HEK293 (cell line): ENCODE results near the gene GAS7.

Experiments used
- CTCF ChIA-PET: fragments of 350-600 bp; formaldehyde crosslinking; extraction: SDS; loops from one replicate; lab custom pipeline; 2021; ENCODE audit warnings: antibody characterized with exemption; lab: Yijun Ruan, JAX
- POLR2A ChIA-PET: fragments of 300-600 bp; formaldehyde crosslinking; extraction: SDS; loops from one replicate; lab custom pipeline; 2020; ENCODE audit warnings: antibody characterized with exemption, inconsistent platforms; lab: Yijun Ruan, JAX
- H3K27ac ChIP-seq: fragments of 200-500 bp; sonication (Bioruptor generic); 2 replicates; pipeline ENCODE4 v1.5.1; 2014; ENCODE audit warnings: low read depth, low read length, control low read depth, inconsistent platforms; ENCODE audit errors: extremely low read depth
- H3K36me3 ChIP-seq, 2 experiments: fragments of 200-500 bp in 1 of 2; sonication (Bioruptor generic) in 1 of 2; 1 replicate in 1 of 2; 2 replicates in 1 of 2; pipeline ENCODE4 v1.5.1; 2014 to 2017; ENCODE audit warnings: inconsistent platforms in 2 of 2, low read length in 2 of 2; ENCODE audit not compliant: control insufficient read depth in 2 of 2, insufficient read depth in 1 of 2
- H3K4me1 ChIP-seq: fragments of 200-500 bp; sonication (Bioruptor generic); 2 replicates; pipeline ENCODE4 v1.5.1; 2014; ENCODE audit warnings: mild to moderate bottlenecking, low read length, inconsistent platforms; ENCODE audit not compliant: control insufficient read depth, insufficient read depth
- H3K4me3 ChIP-seq: 2 replicates; pipeline ENCODE4 v1.5.1; 2011; ENCODE audit warnings: low read depth, mild to moderate bottlenecking, control low read depth, low read length, moderate library complexity
- H3K9me3 ChIP-seq: fragments of 200-500 bp; sonication (Bioruptor generic); 2 replicates; pipeline ENCODE4 v1.5.1; 2014; ENCODE audit warnings: low read depth, low read length, inconsistent platforms; ENCODE audit not compliant: control insufficient read depth, insufficient read depth
- BCL11A ChIP-seq: fragments of 450-650 bp; formaldehyde crosslinking; IDR thresholded peaks from 2 replicates; pipeline ENCODE4 v1.5.1; 2016; ENCODE audit warnings: low read depth, missing biosample characterization, missing genetic modification characterization
- ELK4 ChIP-seq: IDR thresholded peaks from 2 replicates; pipeline ENCODE4 v1.6.1; 2011; ENCODE audit warnings: mild to moderate bottlenecking, low read depth, low read length, borderline replicate concordance
- GLIS1 ChIP-seq: fragments of 450-650 bp; formaldehyde crosslinking; IDR thresholded peaks from 2 replicates; pipeline ENCODE4 v1.5.1; 2016; ENCODE audit warnings: missing biosample characterization, missing genetic modification characterization
- SP3 ChIP-seq: fragments of 450-650 bp; formaldehyde crosslinking; IDR thresholded peaks from 2 replicates; pipeline ENCODE4 v1.5.1; 2016; ENCODE audit warnings: missing biosample characterization, missing genetic modification characterization
- ZBTB20 ChIP-seq: fragments of 450-650 bp; formaldehyde crosslinking; IDR thresholded peaks from 2 replicates; pipeline ENCODE4 v1.5.1; 2016; ENCODE audit warnings: missing biosample characterization, missing genetic modification characterization
- ZIC2 ChIP-seq: fragments of 450-650 bp; formaldehyde crosslinking; IDR thresholded peaks from 2 replicates; pipeline ENCODE4 v1.5.1; 2016; ENCODE audit warnings: missing biosample characterization, missing genetic modification characterization
- ZNF146 ChIP-seq: fragments of 450-650 bp; formaldehyde crosslinking; IDR thresholded peaks from 2 replicates; pipeline ENCODE4 v1.5.1; 2016; ENCODE audit warnings: missing biosample characterization, missing genetic modification characterization
- ZNF202 ChIP-seq: fragments of 450-650 bp; formaldehyde crosslinking; IDR thresholded peaks from 2 replicates; pipeline ENCODE4 v1.5.1; 2016; ENCODE audit warnings: missing biosample characterization, missing genetic modification characterization, borderline replicate concordance
- ZNF292 ChIP-seq: fragments of 450-650 bp; formaldehyde crosslinking; IDR thresholded peaks from 2 replicates; pipeline ENCODE4 v1.5.1; 2016; ENCODE audit warnings: low read depth, missing biosample characterization, missing genetic modification characterization, borderline replicate concordance
- ZNF398 ChIP-seq: fragments of 450-650 bp; formaldehyde crosslinking; IDR thresholded peaks from 2 replicates; pipeline ENCODE4 v1.5.1; 2017; ENCODE audit warnings: missing biosample characterization, missing genetic modification characterization
- ZNF426 ChIP-seq: fragments of 450-650 bp; formaldehyde crosslinking; IDR thresholded peaks from 2 replicates; pipeline ENCODE4 v1.5.1; 2017; ENCODE audit warnings: missing biosample characterization, missing genetic modification characterization, mild to moderate bottlenecking, inconsistent platforms, moderate library complexity
- ZNF501 ChIP-seq: fragments of 450-650 bp; formaldehyde crosslinking; IDR thresholded peaks from 2 replicates; pipeline ENCODE4 v1.5.1; 2016; ENCODE audit warnings: missing biosample characterization, missing genetic modification characterization
- ZNF514 ChIP-seq: fragments of 450-650 bp; formaldehyde crosslinking; IDR thresholded peaks from 2 replicates; pipeline ENCODE4 v1.5.1; 2016; ENCODE audit warnings: missing biosample characterization, missing genetic modification characterization
- ZSCAN23 ChIP-seq: fragments of 450-650 bp; formaldehyde crosslinking; IDR thresholded peaks from 2 replicates; pipeline ENCODE4 v1.5.1; 2016; ENCODE audit warnings: missing biosample characterization, missing genetic modification characterization
- TF ChIP-seq, protein P1 (sequence below): fragments of 450-650 bp; formaldehyde crosslinking; IDR thresholded peaks from 2 replicates; pipeline ENCODE4 v1.5.0; 2017; ENCODE audit warnings: missing biosample characterization, missing genetic modification characterization, borderline replicate concordance

Gene GAS7

DNA sequence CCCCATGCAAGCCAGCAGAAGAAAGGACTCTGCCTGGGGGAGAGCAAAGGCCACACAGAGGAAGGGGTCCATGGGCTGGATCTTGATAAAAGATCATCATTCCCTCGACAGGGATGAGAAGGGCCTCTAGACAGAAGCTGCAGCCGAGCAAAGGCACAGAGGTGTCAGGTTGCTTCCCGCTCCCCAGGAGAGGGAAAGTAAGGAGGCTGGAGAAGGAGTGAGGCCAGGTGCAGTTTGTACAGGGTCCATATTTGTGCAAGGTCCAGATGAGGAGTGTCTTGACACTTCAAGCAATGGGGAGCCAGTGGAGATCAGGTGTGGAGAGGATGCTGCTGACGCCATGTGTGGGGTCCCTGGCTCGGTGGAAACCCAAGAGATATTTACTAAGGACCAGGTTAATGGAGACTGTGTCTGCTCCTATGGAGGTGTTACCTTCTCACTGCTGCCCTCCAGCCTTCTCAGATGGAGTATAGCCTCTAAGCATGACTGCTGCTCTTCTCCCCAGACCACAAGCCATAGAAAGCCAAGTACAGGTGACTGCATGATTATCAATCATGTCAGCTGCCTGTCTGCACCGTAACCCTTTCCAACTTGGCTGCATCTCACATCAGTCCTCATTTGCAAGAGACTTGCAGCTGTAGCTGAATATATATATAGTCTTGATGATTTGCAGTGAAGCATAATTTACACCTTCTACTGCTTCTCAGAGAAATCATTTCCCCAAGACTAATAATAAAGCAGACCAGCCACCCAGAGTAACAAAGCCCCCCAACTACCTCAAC is 21.1 kb downstream of the GAS7 start:
- no peaks in the 10 kb centered on the region for H3K36me3 ChIP-seq
- H3K9me3 ChIP-seq = no peaks in the 10 kb centered on the region
- H3K4me1 ChIP-seq = no peaks in the 10 kb centered on the region; the same call in 1 of the 2 replicates
- no peak overlapping the region for H3K27ac ChIP-seq
- ChIA-PET CTCF (interaction anchor here (1.8 kb wide), 1 partner anchor 50 kb away, joined by 6 read pairs; no protein-coding TSS in a partner anchor), POLR2A (no interaction called here)
- no peak for TF ChIP-seq ZIC2 (tag by site-specific recombination)
- TF ChIP-seq GLIS1 (tag by site-specific recombination) = peak; percentile 51
- TF ChIP-seq ZNF292 = no peak
- no peak for TF ChIP-seq BCL11A (tag by site-specific recombination)
- TF ChIP-seq, protein P1, sequence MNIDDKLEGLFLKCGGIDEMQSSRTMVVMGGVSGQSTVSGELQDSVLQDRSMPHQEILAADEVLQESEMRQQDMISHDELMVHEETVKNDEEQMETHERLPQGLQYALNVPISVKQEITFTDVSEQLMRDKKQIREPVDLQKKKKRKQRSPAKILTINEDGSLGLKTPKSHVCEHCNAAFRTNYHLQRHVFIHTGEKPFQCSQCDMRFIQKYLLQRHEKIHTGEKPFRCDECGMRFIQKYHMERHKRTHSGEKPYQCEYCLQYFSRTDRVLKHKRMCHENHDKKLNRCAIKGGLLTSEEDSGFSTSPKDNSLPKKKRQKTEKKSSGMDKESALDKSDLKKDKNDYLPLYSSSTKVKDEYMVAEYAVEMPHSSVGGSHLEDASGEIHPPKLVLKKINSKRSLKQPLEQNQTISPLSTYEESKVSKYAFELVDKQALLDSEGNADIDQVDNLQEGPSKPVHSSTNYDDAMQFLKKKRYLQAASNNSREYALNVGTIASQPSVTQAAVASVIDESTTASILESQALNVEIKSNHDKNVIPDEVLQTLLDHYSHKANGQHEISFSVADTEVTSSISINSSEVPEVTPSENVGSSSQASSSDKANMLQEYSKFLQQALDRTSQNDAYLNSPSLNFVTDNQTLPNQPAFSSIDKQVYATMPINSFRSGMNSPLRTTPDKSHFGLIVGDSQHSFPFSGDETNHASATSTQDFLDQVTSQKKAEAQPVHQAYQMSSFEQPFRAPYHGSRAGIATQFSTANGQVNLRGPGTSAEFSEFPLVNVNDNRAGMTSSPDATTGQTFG = no peak
- H3K4me3 ChIP-seq = no peak overlapping the region

GRCh38 chr17:10173913-10174312 is 24.5 kb downstream of the GAS7 start:
- no peaks in the 10 kb centered on the region; the same call in 1 of the 2 replicates for H3K4me1 ChIP-seq
- POLR2A ChIA-PET = no interaction called here
- CTCF ChIA-PET = interaction anchor here (0.7 kb wide), 1 partner anchor 12 kb away, joined by 6 read pairs; no protein-coding TSS in a partner anchor
- H3K27ac ChIP-seq = no peak overlapping the region
- no peaks in the 10 kb centered on the region for H3K36me3 ChIP-seq
- no peaks in the 10 kb centered on the region for H3K9me3 ChIP-seq
- TF ChIP-seq ZNF501 (tag by site-specific recombination) (no peak), ZNF514 (tag by site-specific recombination) (no peak), ZBTB20 (tag by site-specific recombination) (no peak)
- H3K4me3 ChIP-seq = no peak overlapping the region

DNA sequence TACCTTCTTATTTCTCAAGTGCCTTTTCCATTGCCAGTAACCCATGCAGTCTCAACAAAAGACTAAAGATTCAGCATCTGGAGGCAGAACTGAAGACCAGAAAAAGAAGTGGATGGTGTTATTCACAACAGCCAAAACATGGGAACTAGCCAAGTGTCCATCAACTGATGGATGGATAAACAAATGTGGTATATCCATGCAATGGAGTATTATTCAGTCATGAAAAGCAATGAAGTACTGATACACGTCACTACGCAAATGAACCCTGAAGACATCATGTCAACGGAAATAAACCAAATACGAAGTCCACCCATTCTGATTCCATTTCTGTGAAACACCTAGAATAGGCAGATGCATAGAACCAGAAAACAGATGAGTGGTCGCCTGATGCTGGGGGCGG is 25.6 kb downstream of the GAS7 start:
- CTCF ChIA-PET = interaction anchor here (0.7 kb wide), 1 partner anchor 54 kb away, joined by 3 read pairs; no protein-coding TSS in a partner anchor
- Histone ChIP-seq H3K27ac (no peak overlapping the region), H3K4me3 (no peak overlapping the region), H3K9me3 (no peaks in the 10 kb centered on the region), H3K4me1 (no peaks in the 10 kb centered on the region), H3K36me3 (no peaks in the 10 kb centered on the region)
- no peak for TF ChIP-seq ZNF202 (tag by site-specific recombination)
- no peak for TF ChIP-seq ELK4
- TF ChIP-seq ZNF146 (tag by site-specific recombination) = peak; percentile 80
- TF ChIP-seq ZNF426 (tag by site-specific recombination) = no peak
- TF ChIP-seq ZSCAN23 (tag by site-specific recombination) = no peak
- TF ChIP-seq ZNF398 (tag by site-specific recombination) = no peak
- TF ChIP-seq SP3 (tag by site-specific recombination) = no peak
- POLR2A ChIA-PET = interaction anchor here (0.7 kb wide), 1 partner anchor 26 kb away, joined by 3 read pairs; the partner anchor contains the start of gene GAS7
